ENCODE data around the gene CCDC187. TPM values are rescaled to one million over a fixed set of nuclear protein-coding genes. Genes with fewer than 3 reads are reported as not detected.
"Not testable (repeated sequence)": the region's sequence is repeated elsewhere in the genome, so short reads cannot be mapped to it uniquely, and the experiment has no call there.

Gene CCDC187
- total RNA-seq, 1 experiment from 2014 or later, result 2.7 TPM

GRCh38 chr9:136321561-136321960, 17.7 kb upstream of the CCDC187 start:
- peaks cover 4% of the 10 kb centered on the region; the same call in 1 of the 2 replicates for H3F3A ChIP-seq (ENCODE audit: insufficient read depth, low read depth)
- H2AFZ ChIP-seq, result no peak overlapping the region
- no peaks in the 10 kb centered on the region for H3K27me3 ChIP-seq (ENCODE audit: insufficient read depth, low read depth)
- H3K9me3 ChIP-seq (ENCODE audit: insufficient read depth, low read depth), result no peaks in the 10 kb centered on the region
- H3K4me3 ChIP-seq, result no peak overlapping the region
- H3K36me3 ChIP-seq (ENCODE audit: low read depth), result no peaks in the 10 kb centered on the region
- BruUV-seq (replicated peaks), result no TSS peak
- no peaks in the 10 kb centered on the region for H4K20me1 ChIP-seq (ENCODE audit: insufficient read depth)
- ChIA-PET POLR2A (ENCODE audit: unreplicated experiment) (interaction anchor here (0.6 kb wide), 1 partner anchor 137 kb away, joined by 3 read pairs; no protein-coding TSS in a partner anchor), CTCF (interaction anchor here (0.6 kb wide), 1 partner anchor 35 kb away, joined by 6 read pairs; no protein-coding TSS in a partner anchor)
- no peaks in the 10 kb centered on the region for H3K9me2 ChIP-seq (ENCODE audit: insufficient read depth)
- no peak for DNase-seq
- no peak for TF ChIP-seq CTCF (conservative IDR thresholded peaks at IDR 0.05)
- TF ChIP-seq EZH2 (IDR thresholded peaks at IDR 0.05; ENCODE audit: low read depth), result no peak
- H3K79me2 ChIP-seq (ENCODE audit: low read depth), result no peaks in the 10 kb centered on the region
- no peak overlapping the region for H3K4me2 ChIP-seq
- H3K4me1 ChIP-seq (replicated peaks; ENCODE audit: insufficient read depth), result no peaks in the 10 kb centered on the region
- intact Hi-C loops (cut with micrococcal nuclease; ENCODE audit: unreplicated experiment), result no loop called here
- H3K27ac ChIP-seq, result no peak overlapping the region

- H3K4me2 ChIP-seq; H3K9me3 ChIP-seq (ENCODE audit: insufficient read depth, low read depth); H3K4me1 ChIP-seq (replicated peaks; ENCODE audit: insufficient read depth); H3K27me3 ChIP-seq (ENCODE audit: insufficient read depth, low read depth); intact Hi-C loops (cut with micrococcal nuclease; ENCODE audit: unreplicated experiment); H3K27ac ChIP-seq; H4K20me1 ChIP-seq (ENCODE audit: insufficient read depth); H3K36me3 ChIP-seq (ENCODE audit: low read depth); DNase-seq; H3K79me2 ChIP-seq (ENCODE audit: low read depth); H3F3A ChIP-seq (ENCODE audit: insufficient read depth, low read depth); H3K4me3 ChIP-seq; H2AFZ ChIP-seq; H3K9me2 ChIP-seq (ENCODE audit: insufficient read depth); BruUV-seq (replicated peaks): not testable (repeated sequence)
- ChIA-PET CTCF (interaction anchor here (0.6 kb wide), 1 partner anchor 35 kb away, joined by 6 read pairs; no protein-coding TSS in a partner anchor), POLR2A (ENCODE audit: unreplicated experiment) (interaction anchor here (0.6 kb wide), 1 partner anchor 138 kb away, joined by 3 read pairs; no protein-coding TSS in a partner anchor)
Measured at GRCh38 chr9:136320972-136321371, 17.1 kb upstream of the CCDC187 start.

DNA sequence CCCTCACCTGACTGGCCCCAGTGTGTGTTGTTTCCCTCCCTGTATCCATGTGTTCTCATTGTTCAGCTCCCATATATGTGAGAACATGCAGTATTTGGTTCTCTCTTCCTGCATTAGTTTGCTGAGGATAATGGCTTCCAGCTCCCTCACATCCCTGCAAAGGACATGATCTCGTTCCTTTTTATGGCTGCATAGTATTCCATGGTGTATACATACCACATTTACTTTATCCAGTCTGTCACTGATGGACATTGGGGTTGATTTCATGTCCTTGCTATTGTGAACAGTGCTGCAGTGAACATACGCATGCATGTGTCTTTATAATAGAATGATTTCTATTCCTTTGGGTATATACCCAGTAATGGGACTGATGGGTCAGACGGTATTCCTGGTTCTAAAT, 16.1 kb upstream of the CCDC187 start:
- H3K4me2 ChIP-seq; H3K79me2 ChIP-seq (ENCODE audit: low read depth); DNase-seq; H3K27ac ChIP-seq; H2AFZ ChIP-seq; H3K27me3 ChIP-seq (ENCODE audit: insufficient read depth, low read depth); H3K4me1 ChIP-seq (replicated peaks; ENCODE audit: insufficient read depth); POLR2A ChIA-PET (ENCODE audit: unreplicated experiment); H3K36me3 ChIP-seq (ENCODE audit: low read depth); H3K9me3 ChIP-seq (ENCODE audit: insufficient read depth, low read depth); H3K9me2 ChIP-seq (ENCODE audit: insufficient read depth); BruUV-seq (replicated peaks); H3K4me3 ChIP-seq; H3F3A ChIP-seq (ENCODE audit: insufficient read depth, low read depth); H4K20me1 ChIP-seq (ENCODE audit: insufficient read depth): not testable (repeated sequence)
- intact Hi-C loops (cut with micrococcal nuclease; ENCODE audit: unreplicated experiment), result loop anchor here (10.0 kb wide), 1 partner anchor 315 kb away; no protein-coding TSS in a partner anchor
- CTCF ChIA-PET, result interaction anchor here (0.6 kb wide), 1 partner anchor 715 kb away, joined by 6 read pairs; no protein-coding TSS in a partner anchor

DNA sequence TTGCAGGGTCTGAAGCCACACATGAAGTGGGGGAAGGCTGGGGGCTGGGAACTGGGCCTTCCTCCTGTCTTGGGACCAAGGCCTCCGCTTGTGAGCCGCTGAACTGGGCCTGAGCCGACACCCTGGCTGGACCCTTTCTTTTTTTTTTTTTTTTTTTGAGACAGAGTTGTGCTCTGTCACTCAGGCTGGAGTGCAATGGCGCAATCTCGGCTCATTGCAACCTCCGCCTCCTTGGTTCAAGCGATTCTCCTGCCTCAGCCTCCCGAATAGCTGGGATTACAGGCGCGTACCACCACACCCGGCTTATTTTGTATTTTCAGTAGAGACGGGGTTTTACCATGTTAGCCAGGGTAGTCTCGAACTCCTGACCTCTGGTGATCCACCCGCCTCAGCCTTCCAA, 15.3 kb upstream of the CCDC187 start:
- H3F3A ChIP-seq (ENCODE audit: insufficient read depth, low read depth); BruUV-seq (replicated peaks); H3K79me2 ChIP-seq (ENCODE audit: low read depth); H3K4me2 ChIP-seq; H3K4me1 ChIP-seq (replicated peaks; ENCODE audit: insufficient read depth); DNase-seq; H3K36me3 ChIP-seq (ENCODE audit: low read depth); H3K4me3 ChIP-seq; H3K9me2 ChIP-seq (ENCODE audit: insufficient read depth); H3K9me3 ChIP-seq (ENCODE audit: insufficient read depth, low read depth); H3K27ac ChIP-seq; H2AFZ ChIP-seq; H3K27me3 ChIP-seq (ENCODE audit: insufficient read depth, low read depth); H4K20me1 ChIP-seq (ENCODE audit: insufficient read depth): not testable (repeated sequence)
- CTCF ChIA-PET, result interaction anchor here (0.6 kb wide), 1 partner anchor 716 kb away, joined by 6 read pairs; no protein-coding TSS in a partner anchor
- intact Hi-C loops (cut with micrococcal nuclease; ENCODE audit: unreplicated experiment), result loop anchor here (10.0 kb wide), 1 partner anchor 316 kb away; no protein-coding TSS in a partner anchor
- POLR2A ChIA-PET (ENCODE audit: unreplicated experiment), result interaction anchor here (0.6 kb wide), 2 partner anchors 27 to 78 kb away, joined by 3 read pairs; no protein-coding TSS in a partner anchor
